ENCODE results near the gene LYPD6B.

The LYPD6B gene

GRCh38 chr2:149205143-149205542 lies 166.6 kb downstream of the LYPD6B start:
- no peak for TF ChIP-seq TAF1 (IDR thresholded peaks at IDR 0.05; ENCODE audit: low read depth)
- TF ChIP-seq TCF12 (IDR thresholded peaks at IDR 0.05; ENCODE audit: low read depth), result no peak
- TF ChIP-seq NFIC (IDR thresholded peaks at IDR 0.05), result no peak
- TF ChIP-seq CEBPB (IDR thresholded peaks at IDR 0.05), result no peak
- no peak for TF ChIP-seq MAX (IDR thresholded peaks at IDR 0.05)
- no peak for TF ChIP-seq TEAD4 (IDR thresholded peaks at IDR 0.05)
- TF ChIP-seq CREB1 (IDR thresholded peaks at IDR 0.05; ENCODE audit: low read depth), result no peak
- TF ChIP-seq EP300 (IDR thresholded peaks at IDR 0.05; ENCODE audit: borderline replicate concordance), result no peak
- no peak for TF ChIP-seq USF1 (IDR thresholded peaks at IDR 0.05)
- TF ChIP-seq FOXM1 (IDR thresholded peaks at IDR 0.05; ENCODE audit: borderline replicate concordance, low read depth), result no peak
- TF ChIP-seq REST (IDR thresholded peaks at IDR 0.05; ENCODE audit: low read depth), result no peak

GRCh38 chr2:149213764-149214493 lies 175.4 kb downstream of the LYPD6B start:
- TF ChIP-seq YY1 (IDR thresholded peaks at IDR 0.05; ENCODE audit: low read depth) (no peak), FOXM1 (IDR thresholded peaks at IDR 0.05; ENCODE audit: borderline replicate concordance, low read depth) (no peak), USF1 (IDR thresholded peaks at IDR 0.05) (no peak), RAD21 (IDR thresholded peaks at IDR 0.05; ENCODE audit: low read depth) (no peak)

- TF ChIP-seq TEAD4 (IDR thresholded peaks at IDR 0.05) (no peak), EP300 (IDR thresholded peaks at IDR 0.05; ENCODE audit: borderline replicate concordance) (no peak), YY1 (IDR thresholded peaks at IDR 0.05; ENCODE audit: low read depth) (no peak), CEBPB (IDR thresholded peaks at IDR 0.05) (no peak), TCF12 (IDR thresholded peaks at IDR 0.05; ENCODE audit: low read depth) (no peak), TAF1 (IDR thresholded peaks at IDR 0.05; ENCODE audit: low read depth) (no peak), USF1 (IDR thresholded peaks at IDR 0.05) (no peak), RAD21 (IDR thresholded peaks at IDR 0.05; ENCODE audit: low read depth) (no peak), CREB1 (IDR thresholded peaks at IDR 0.05; ENCODE audit: low read depth) (no peak)
These were observed 180.0 kb downstream of the LYPD6B start for GRCh38 chr2:149218497-149218896.

- no peak for TF ChIP-seq USF1 (IDR thresholded peaks at IDR 0.05)
- no peak for TF ChIP-seq MAX (IDR thresholded peaks at IDR 0.05)
- TF ChIP-seq NFIC (IDR thresholded peaks at IDR 0.05), result no peak
- no peak for TF ChIP-seq FOXM1 (IDR thresholded peaks at IDR 0.05; ENCODE audit: borderline replicate concordance, low read depth)
These were observed 181.4 kb downstream of the LYPD6B start for GRCh38 chr2:149219856-149220255.

GRCh38 chr2:149221002-149221401 lies 182.5 kb downstream of the LYPD6B start:
- TF ChIP-seq USF1 (IDR thresholded peaks at IDR 0.05) (no peak), YY1 (IDR thresholded peaks at IDR 0.05; ENCODE audit: low read depth) (no peak), CREB1 (IDR thresholded peaks at IDR 0.05; ENCODE audit: low read depth) (no peak), EGR1 (IDR thresholded peaks at IDR 0.05) (no peak), ZBTB7A (IDR thresholded peaks at IDR 0.05; ENCODE audit: low read depth) (no peak), REST (IDR thresholded peaks at IDR 0.05; ENCODE audit: low read depth) (no peak), NFIC (IDR thresholded peaks at IDR 0.05) (no peak), TAF1 (IDR thresholded peaks at IDR 0.05; ENCODE audit: low read depth) (no peak), CEBPB (IDR thresholded peaks at IDR 0.05) (no peak), FOXM1 (IDR thresholded peaks at IDR 0.05; ENCODE audit: borderline replicate concordance, low read depth) (no peak), TCF12 (IDR thresholded peaks at IDR 0.05; ENCODE audit: low read depth) (no peak), MAX (IDR thresholded peaks at IDR 0.05) (no peak), RAD21 (IDR thresholded peaks at IDR 0.05; ENCODE audit: low read depth) (no peak), TEAD4 (IDR thresholded peaks at IDR 0.05) (no peak), EP300 (IDR thresholded peaks at IDR 0.05; ENCODE audit: borderline replicate concordance) (no peak)

All from Ishikawa (cell line).